Measurements from ENCODE around the gene TSPAN9. TPM values are rescaled to one million over a fixed set of nuclear protein-coding genes. Genes with fewer than 3 reads are reported as not detected.

TSPAN9 gene
- total and polyA plus RNA-seq, 10 of the 15 experiments (the other 5 are each of a cell fraction or from before 2014, with no cell fraction given): 0.03 to 1.0 (median 0.12) TPM; not detected in 5

DNA sequence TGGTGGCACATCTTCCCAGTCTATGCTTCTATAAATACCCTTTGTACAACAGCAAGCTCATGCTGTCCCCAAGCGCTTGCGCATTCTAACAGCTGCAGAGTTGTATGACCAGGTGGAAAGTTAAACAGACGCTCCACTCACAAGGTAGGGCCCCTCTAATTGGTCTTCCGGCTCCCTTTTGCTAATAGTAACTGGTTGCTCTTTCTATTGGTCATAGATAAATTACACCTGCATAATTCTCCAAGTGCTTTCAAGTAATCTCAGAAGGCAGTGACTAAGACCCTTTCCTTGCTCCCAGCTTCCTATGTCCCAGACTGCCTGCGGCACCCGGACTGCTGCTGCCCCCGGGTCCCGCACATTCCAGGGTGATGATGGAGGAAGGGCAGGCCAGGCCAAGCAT lies 6.1 kb upstream of the TSPAN9 start (continued):
- TF ChIP-seq BHLHE40 (IDR thresholded peaks at IDR 0.05; ENCODE audit: borderline replicate concordance in 1 of 2, low read depth in 2 of 2, low read length in 1 of 2) (no peak), ASH2L (IDR thresholded peaks at IDR 0.05; ENCODE audit: borderline replicate concordance, low read depth) (no peak), GABPA (IDR thresholded peaks at IDR 0.05; ENCODE audit: low read depth) (no peak), CHD4 (IDR thresholded peaks at IDR 0.05) (no peak)
- TF ChIP-seq, protein P1, sequence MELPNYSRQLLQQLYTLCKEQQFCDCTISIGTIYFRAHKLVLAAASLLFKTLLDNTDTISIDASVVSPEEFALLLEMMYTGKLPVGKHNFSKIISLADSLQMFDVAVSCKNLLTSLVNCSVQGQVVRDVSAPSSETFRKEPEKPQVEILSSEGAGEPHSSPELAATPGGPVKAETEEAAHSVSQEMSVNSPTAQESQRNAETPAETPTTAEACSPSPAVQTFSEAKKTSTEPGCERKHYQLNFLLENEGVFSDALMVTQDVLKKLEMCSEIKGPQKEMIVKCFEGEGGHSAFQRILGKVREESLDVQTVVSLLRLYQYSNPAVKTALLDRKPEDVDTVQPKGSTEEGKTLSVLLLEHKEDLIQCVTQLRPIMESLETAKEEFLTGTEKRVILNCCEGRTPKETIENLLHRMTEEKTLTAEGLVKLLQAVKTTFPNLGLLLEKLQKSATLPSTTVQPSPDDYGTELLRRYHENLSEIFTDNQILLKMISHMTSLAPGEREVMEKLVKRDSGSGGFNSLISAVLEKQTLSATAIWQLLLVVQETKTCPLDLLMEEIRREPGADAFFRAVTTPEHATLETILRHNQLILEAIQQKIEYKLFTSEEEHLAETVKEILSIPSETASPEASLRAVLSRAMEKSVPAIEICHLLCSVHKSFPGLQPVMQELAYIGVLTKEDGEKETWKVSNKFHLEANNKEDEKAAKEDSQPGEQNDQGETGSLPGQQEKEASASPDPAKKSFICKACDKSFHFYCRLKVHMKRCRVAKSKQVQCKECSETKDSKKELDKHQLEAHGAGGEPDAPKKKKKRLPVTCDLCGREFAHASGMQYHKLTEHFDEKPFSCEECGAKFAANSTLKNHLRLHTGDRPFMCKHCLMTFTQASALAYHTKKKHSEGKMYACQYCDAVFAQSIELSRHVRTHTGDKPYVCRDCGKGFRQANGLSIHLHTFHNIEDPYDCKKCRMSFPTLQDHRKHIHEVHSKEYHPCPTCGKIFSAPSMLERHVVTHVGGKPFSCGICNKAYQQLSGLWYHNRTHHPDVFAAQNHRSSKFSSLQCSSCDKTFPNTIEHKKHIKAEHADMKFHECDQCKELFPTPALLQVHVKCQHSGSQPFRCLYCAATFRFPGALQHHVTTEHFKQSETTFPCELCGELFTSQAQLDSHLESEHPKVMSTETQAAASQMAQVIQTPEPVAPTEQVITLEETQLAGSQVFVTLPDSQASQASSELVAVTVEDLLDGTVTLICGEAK (IDR thresholded peaks at IDR 0.05; ENCODE audit: borderline replicate concordance): no peak

DNA sequence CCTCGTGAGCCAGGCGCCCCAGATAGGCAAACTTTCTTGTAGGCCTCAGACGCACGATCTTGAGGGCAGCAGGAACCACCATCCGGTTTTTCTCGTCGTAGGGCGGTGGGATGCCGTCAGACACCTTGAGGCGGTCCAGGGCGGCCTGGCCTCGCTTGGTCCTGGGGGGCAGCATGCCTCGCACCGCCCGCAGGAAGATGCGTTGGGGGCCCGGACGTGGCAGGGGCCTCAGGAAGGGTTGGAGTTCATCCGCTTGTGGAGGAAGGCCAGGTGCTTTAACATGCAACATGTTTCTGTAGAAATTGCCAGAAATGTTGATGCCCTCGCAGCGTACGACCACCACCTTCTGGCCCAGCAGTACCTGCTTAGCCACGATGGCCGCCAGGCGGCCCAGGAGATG lies 5.5 kb upstream of the TSPAN9 start:
- no peak for TF ChIP-seq IKZF2 (IDR thresholded peaks at IDR 0.05)
- TF ChIP-seq, protein P2, sequence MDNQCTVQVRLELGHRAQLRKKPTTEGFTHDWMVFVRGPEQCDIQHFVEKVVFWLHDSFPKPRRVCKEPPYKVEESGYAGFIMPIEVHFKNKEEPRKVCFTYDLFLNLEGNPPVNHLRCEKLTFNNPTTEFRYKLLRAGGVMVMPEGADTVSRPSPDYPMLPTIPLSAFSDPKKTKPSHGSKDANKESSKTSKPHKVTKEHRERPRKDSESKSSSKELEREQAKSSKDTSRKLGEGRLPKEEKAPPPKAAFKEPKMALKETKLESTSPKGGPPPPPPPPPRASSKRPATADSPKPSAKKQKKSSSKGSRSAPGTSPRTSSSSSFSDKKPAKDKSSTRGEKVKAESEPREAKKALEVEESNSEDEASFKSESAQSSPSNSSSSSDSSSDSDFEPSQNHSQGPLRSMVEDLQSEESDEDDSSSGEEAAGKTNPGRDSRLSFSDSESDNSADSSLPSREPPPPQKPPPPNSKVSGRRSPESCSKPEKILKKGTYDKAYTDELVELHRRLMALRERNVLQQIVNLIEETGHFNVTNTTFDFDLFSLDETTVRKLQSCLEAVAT (IDR thresholded peaks at IDR 0.05): no peak
- TF ChIP-seq, protein P3, sequence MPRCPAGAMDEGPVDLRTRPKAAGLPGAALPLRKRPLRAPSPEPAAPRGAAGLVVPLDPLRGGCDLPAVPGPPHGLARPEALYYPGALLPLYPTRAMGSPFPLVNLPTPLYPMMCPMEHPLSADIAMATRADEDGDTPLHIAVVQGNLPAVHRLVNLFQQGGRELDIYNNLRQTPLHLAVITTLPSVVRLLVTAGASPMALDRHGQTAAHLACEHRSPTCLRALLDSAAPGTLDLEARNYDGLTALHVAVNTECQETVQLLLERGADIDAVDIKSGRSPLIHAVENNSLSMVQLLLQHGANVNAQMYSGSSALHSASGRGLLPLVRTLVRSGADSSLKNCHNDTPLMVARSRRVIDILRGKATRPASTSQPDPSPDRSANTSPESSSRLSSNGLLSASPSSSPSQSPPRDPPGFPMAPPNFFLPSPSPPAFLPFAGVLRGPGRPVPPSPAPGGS (IDR thresholded peaks at IDR 0.05; ENCODE audit: borderline replicate concordance, insufficient read depth, low read depth, low read length, poor library complexity, severe bottlenecking): no peak
- Histone ChIP-seq H3K36me3 (ENCODE audit: control insufficient read depth in 2 of 2, insufficient read depth in 2 of 2, low read length in 1 of 2) (no peaks in the 10 kb centered on the region), H3K9ac (ENCODE audit: control insufficient read depth, insufficient read depth, low read length) (no peak overlapping the region), H3K27me3 (replicated peaks in 1 of 2; ENCODE audit: control insufficient read depth in 2 of 2, insufficient read depth in 2 of 2, low read length in 1 of 2) (no peaks in the 10 kb centered on the region), H2AFZ (ENCODE audit: control insufficient read depth, low read depth, low read length) (no peak overlapping the region), H3K4me3 (no peak overlapping the region), H3K4me2 (ENCODE audit: control insufficient read depth, insufficient read depth) (no peak overlapping the region), H3K27ac (ENCODE audit: control insufficient read depth, insufficient read depth) (no peak overlapping the region), H3K9me3 (replicated peaks; ENCODE audit: control insufficient read depth, insufficient read depth, low read length) (no peaks in the 10 kb centered on the region), H3K79me2 (ENCODE audit: control insufficient read depth, insufficient read depth, low read length) (no peaks in the 10 kb centered on the region), H4K20me1 (ENCODE audit: control insufficient read depth, insufficient read depth) (no peaks in the 10 kb centered on the region), H3K4me1 (ENCODE audit: control insufficient read depth, insufficient read depth, low read length) (no peaks in the 10 kb centered on the region; the same call in 1 of the 2 replicates)
- in situ Hi-C loops (cut with MboI): no loop called here
- no TSS peak for BruUV-seq (replicated peaks)
- intact Hi-C loops (cut with micrococcal nuclease; ENCODE audit: unreplicated experiment): loop anchor here (2.0 kb wide), 1 partner anchor 131 kb away; no protein-coding TSS in a partner anchor
- SMC1A ChIA-PET (ENCODE audit: uncharacterized antibody, unreplicated experiment): no interaction called here
- CTCF ChIA-PET: interaction anchor here (1.4 kb wide), 1 partner anchor 204 kb away, joined by 4 read pairs; no protein-coding TSS in a partner anchor
- FAIRE-seq (no peak), DNase-seq (ENCODE audit: low read depth, low spot score) (no peak), ATAC-seq (no peak)
- 62% methylated on average over 23 of the region's 25 CpGs for WGBS (ENCODE audit: insufficient coverage, insufficient replicate concordance, low lambda C conversion rate, missing lambda C conversion rate)
- POLR2A ChIA-PET: no interaction called here
- RAD21 ChIA-PET (ENCODE audit: unreplicated experiment): no interaction called here
